ENCODE measurements around the gene SPAG8. TPM values are rescaled to one million over a fixed set of nuclear protein-coding genes. Genes with fewer than 3 reads are reported as not detected.

SPAG8 gene
- total and polyA plus RNA-seq, 2 donors from 2014 or later = 2.4 to 6.1 TPM

- DNase-seq = peak in 2 of 5 donors; percentile 3 to 5
- no peaks in the 10 kb centered on the region for H3K4me1 ChIP-seq (ENCODE audit: control insufficient read depth in 2 of 3, insufficient read depth in 2 of 3, low read depth in 1 of 3, low read length in 3 of 3)
- H3K27me3 ChIP-seq (ENCODE audit: control insufficient read depth, insufficient read depth, low read length) = no peaks in the 10 kb centered on the region
- no peak overlapping the region for H3K4me3 ChIP-seq (ENCODE audit: low read length in 3 of 3)
- no peaks in the 10 kb centered on the region for H3K9me3 ChIP-seq (ENCODE audit: control insufficient read depth in 2 of 3, insufficient read depth in 1 of 3, low read length in 3 of 3)
- FAIRE-seq = no peak
- H3K9ac ChIP-seq (ENCODE audit: low read length in 3 of 3) = no peak overlapping the region
- H3K27ac ChIP-seq (ENCODE audit: low read depth in 2 of 2, low read length in 2 of 2) = no peak overlapping the region
- intact Hi-C loops (cut with DNase I) = no loop called here
- H3K36me3 ChIP-seq (ENCODE audit: control insufficient read depth in 2 of 3, insufficient read depth in 3 of 3, low read length in 3 of 3) = no peaks in the 10 kb centered on the region
- TF ChIP-seq, protein P1, sequence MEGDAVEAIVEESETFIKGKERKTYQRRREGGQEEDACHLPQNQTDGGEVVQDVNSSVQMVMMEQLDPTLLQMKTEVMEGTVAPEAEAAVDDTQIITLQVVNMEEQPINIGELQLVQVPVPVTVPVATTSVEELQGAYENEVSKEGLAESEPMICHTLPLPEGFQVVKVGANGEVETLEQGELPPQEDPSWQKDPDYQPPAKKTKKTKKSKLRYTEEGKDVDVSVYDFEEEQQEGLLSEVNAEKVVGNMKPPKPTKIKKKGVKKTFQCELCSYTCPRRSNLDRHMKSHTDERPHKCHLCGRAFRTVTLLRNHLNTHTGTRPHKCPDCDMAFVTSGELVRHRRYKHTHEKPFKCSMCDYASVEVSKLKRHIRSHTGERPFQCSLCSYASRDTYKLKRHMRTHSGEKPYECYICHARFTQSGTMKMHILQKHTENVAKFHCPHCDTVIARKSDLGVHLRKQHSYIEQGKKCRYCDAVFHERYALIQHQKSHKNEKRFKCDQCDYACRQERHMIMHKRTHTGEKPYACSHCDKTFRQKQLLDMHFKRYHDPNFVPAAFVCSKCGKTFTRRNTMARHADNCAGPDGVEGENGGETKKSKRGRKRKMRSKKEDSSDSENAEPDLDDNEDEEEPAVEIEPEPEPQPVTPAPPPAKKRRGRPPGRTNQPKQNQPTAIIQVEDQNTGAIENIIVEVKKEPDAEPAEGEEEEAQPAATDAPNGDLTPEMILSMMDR (IDR thresholded peaks at IDR 0.05; ENCODE audit: borderline replicate concordance, extremely low read depth, insufficient read depth) = no peak
Observed at GRCh38 chr9:35856206-35856605, 44.1 kb upstream of the SPAG8 start.

GRCh38 chr9:35854091-35854762 lies 42.2 kb upstream of the SPAG8 start:
- Histone ChIP-seq H3K4me3 (ENCODE audit: low read length in 3 of 3) (no peak overlapping the region), H3K4me1 (ENCODE audit: control insufficient read depth in 2 of 3, insufficient read depth in 2 of 3, low read depth in 1 of 3, low read length in 3 of 3) (no peaks in the 10 kb centered on the region), H3K9ac (ENCODE audit: low read length in 3 of 3) (no peak overlapping the region), H3K36me3 (ENCODE audit: control insufficient read depth in 2 of 3, insufficient read depth in 3 of 3, low read length in 3 of 3) (no peaks in the 10 kb centered on the region), H3K27ac (ENCODE audit: low read depth in 2 of 2, low read length in 2 of 2) (no peak overlapping the region), H3K27me3 (ENCODE audit: control insufficient read depth, insufficient read depth, low read length) (no peaks in the 10 kb centered on the region), H3K9me3 (ENCODE audit: control insufficient read depth in 2 of 3, insufficient read depth in 1 of 3, low read length in 3 of 3) (no peaks in the 10 kb centered on the region)
- TF ChIP-seq, protein P1 (IDR thresholded peaks at IDR 0.05; ENCODE audit: borderline replicate concordance, extremely low read depth, insufficient read depth) = no peak
- FAIRE-seq (no peak), DNase-seq (peak in 2 of 5 donors; percentile 2 to 20)
- intact Hi-C loops (cut with DNase I) = no loop called here

DNA sequence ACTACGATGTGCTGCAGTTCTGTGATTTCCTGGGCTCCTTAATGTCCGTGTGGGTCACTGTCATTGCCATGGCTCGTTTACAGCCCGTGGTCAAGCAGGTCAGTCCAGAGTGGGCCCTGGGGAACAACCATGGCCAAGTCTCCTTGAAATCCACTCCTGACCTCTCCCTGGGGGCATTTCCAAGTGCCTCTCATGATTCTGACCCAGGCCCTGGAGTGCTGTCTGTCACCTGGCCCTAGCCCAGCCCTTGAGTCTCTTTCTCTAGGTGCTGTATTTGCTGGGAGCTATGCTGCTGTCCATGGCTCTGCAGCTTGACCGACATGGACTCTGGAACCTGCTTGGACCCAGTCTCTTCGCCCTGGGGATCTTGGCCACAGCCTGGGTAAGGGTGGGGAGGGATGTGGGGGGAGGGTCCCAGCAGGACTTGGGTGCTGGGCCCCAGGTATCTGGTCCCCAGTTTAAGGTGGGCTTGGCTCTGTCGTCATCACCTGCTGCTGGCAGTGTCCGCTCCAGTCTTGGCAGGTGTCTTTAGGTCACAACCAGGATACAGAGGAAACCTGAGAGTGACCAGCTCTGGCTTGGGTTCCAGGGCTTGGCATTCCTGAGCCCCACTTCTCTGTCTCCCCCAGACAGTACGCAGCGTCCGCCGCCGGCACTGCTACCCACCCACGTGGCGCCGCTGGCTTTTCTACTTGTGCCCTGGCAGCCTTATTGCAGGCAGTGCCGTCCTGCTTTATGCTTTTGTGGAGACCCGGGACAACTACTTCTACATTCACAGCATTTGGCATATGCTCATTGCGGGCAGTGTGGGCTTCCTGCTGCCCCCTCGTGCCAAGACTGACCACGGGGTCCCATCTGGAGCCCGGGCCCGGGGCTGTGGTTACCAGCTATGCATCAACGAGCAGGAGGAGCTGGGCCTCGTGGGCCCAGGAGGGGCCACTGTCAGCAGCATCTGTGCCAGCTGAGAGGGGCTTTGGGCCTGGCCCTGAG lies 41.1 kb upstream of the SPAG8 start:
- no peaks in the 10 kb centered on the region for H3K4me1 ChIP-seq (ENCODE audit: control insufficient read depth in 2 of 3, insufficient read depth in 2 of 3, low read depth in 1 of 3, low read length in 3 of 3)
- TF ChIP-seq, protein P1 (IDR thresholded peaks at IDR 0.05; ENCODE audit: borderline replicate concordance, extremely low read depth, insufficient read depth) = no peak
- DNase-seq = peak in 1 of 5 donors; percentile 13
- H3K36me3 ChIP-seq (ENCODE audit: control insufficient read depth in 2 of 3, insufficient read depth in 3 of 3, low read length in 3 of 3) = no peaks in the 10 kb centered on the region
- intact Hi-C loops (cut with DNase I) = no loop called here
- FAIRE-seq = no peak
- H3K9me3 ChIP-seq (ENCODE audit: control insufficient read depth in 2 of 3, insufficient read depth in 1 of 3, low read length in 3 of 3) = no peaks in the 10 kb centered on the region
- no peak overlapping the region for H3K9ac ChIP-seq (ENCODE audit: low read length in 3 of 3)
- no peaks in the 10 kb centered on the region for H3K27me3 ChIP-seq (ENCODE audit: control insufficient read depth, insufficient read depth, low read length)
- no peak overlapping the region for H3K4me3 ChIP-seq (ENCODE audit: low read length in 3 of 3)
- H3K27ac ChIP-seq (ENCODE audit: low read depth in 2 of 2, low read length in 2 of 2) = no peak overlapping the region
